Esophagus squamous epithelium (tissue), 5 donors: ENCODE results near the gene SMIM28. TPM values are rescaled to one million over a fixed set of nuclear protein-coding genes. Genes with fewer than 3 reads are reported as not detected.

ENCODE experiments used
- DNase-seq: peaks from one replicate; lab custom pipeline; 2025; lab: John Stamatoyannopoulos, UW
- H3K27ac ChIP-seq, 4 donors: fragments of 200-600 bp; sonication (generic); one replicate each; pipeline ENCODE4 v1.5.1; 2016 to 2019; ENCODE audit warnings: mild to moderate bottlenecking in 1 of 4
- H3K27me3 ChIP-seq, 4 donors: fragments of 200-600 bp; sonication (generic); 1 replicate in 3 of 4; 2 replicates in 1 of 4; pipeline versions ENCODE4 v1.5.1 to v1.6.0; 2017 to 2021; ENCODE audit warnings: antibody characterized with exemption in 1 of 4
- H3K36me3 ChIP-seq, 3 donors: fragments of 200-600 bp; sonication (generic); one replicate each; pipeline ENCODE4 v1.5.1; 2016 to 2019
- H3K4me1 ChIP-seq, 3 donors: fragments of 200-600 bp; sonication (generic); one replicate each; pipeline ENCODE4 v1.5.1; 2017 to 2019
- H3K4me3 ChIP-seq, 4 donors: fragments of 200-600 bp; sonication (generic); 1 replicate in 3 of 4; 2 replicates in 1 of 4; pipeline ENCODE4 v1.5.1; 2016 to 2019; ENCODE audit warnings: mild to moderate bottlenecking in 2 of 4, moderate library complexity in 1 of 4
- H3K9me3 ChIP-seq, 3 donors: fragments of 200-600 bp; sonication (generic); one replicate each; pipeline ENCODE4 v1.5.1; 2016 to 2019
- CTCF ChIP-seq, 6 experiments: fragments of 450-650 bp in 4 of 6; fragments of 200-600 bp in 2 of 6; sonication (generic) in 2 of 6; IDR thresholded peaks; one replicate each; pipeline ENCODE4 v1.5.1; 2016 to 2019; ENCODE audit warnings: antibody characterized with exemption in 6 of 6, mild to moderate bottlenecking in 4 of 6, moderate library complexity in 4 of 6
- POLR2A ChIP-seq, 4 donors: fragments of 450-650 bp; IDR thresholded peaks; one replicate each; pipeline ENCODE4 v1.6.1; 2017; ENCODE audit warnings: antibody characterized with exemption in 4 of 4, mild to moderate bottlenecking in 4 of 4, moderate library complexity in 3 of 4
- WGBS, 2 donors: methylation state at CpG; one replicate each; pipeline ENCODE4 v1.1.5; 2018; 5-methylcytosine and 5-hydroxymethylcytosine counted together
- intact Hi-C: fragments of 100-400 bp; cut with DNase I; formaldehyde crosslinking; loops from one replicate; pipeline ENCODE4 v1.15.0; 2022
- small RNA-seq, 4 donors: library from RNA; depleted of rRNA; stranded (forward); fragments of <200 nt; gene quantifications; one replicate each; pipeline ENCODE3, GENCODE V24; 2016
- total RNA-seq, 4 donors: library from RNA; depleted of rRNA; stranded (reverse); fragments of >200 nt; gene quantifications; one replicate each; pipeline ENCODE4 v1.1.0, GENCODE V29; 2016
- donor health status: DM: yes; HTN: yes; CAD: no.

SMIM28 gene
- total RNA-seq, 4 donors from 2014 or later, result not detected

GRCh38 chr6:138432063-138432356 is 54.3 kb downstream of the SMIM28 start:
- Histone ChIP-seq H3K27ac (no peak overlapping the region), H3K4me1 (peaks cover 0 to 3% (median 0%) of the 10 kb centered on the region in 3 donors), H3K4me3 (no peak overlapping the region), H3K36me3 (peaks cover 0 to 76% (median 5%) of the 10 kb centered on the region in 3 donors), H3K27me3 (no peaks in the 10 kb centered on the region), H3K9me3 (no peaks in the 10 kb centered on the region)
- TF ChIP-seq POLR2A (IDR thresholded peaks at IDR 0.05), result no peak
- no peak for TF ChIP-seq CTCF (IDR thresholded peaks at IDR 0.05)
- intact Hi-C loops, result loop anchor here (5.0 to 10.0 kb wide), 2 partner anchors 75 to 153 kb away; no protein-coding TSS in a partner anchor
- 98% methylated on average over 8 of the region's 11 CpGs; no CpG with 5 or more reads in 1 of the 2 donors for WGBS, 2 donors
- no peak for DNase-seq

Small RNAs within 50 kb of the gene (small RNA-seq; reads per million reads assigned to genes)
- gene AL031003.1, result 0 reads per million in 4 donors

Other genes starting within 250 kb of the SMIM28 start
- gene ARFGEF3, start 216.0 kb upstream of the SMIM28 start, total RNA-seq, result 1 to 10 TPM in 2 of 4 donors, under 1 TPM in 2; 0.92 to 1.0 (median 0.99) TPM
- not detected for gene PBOV1, start 159.4 kb upstream of the SMIM28 start, total RNA-seq
- gene HEBP2, start 26.3 kb downstream of the SMIM28 start, total RNA-seq, result 100 to 1,000 TPM in 2 of 4 donors, 10 to 100 TPM in 2; 62.1 to 193 (median 90.8) TPM
- gene NHSL1, start 121.6 kb downstream of the SMIM28 start, total RNA-seq, result 10 to 100 TPM; 13.1 to 58.2 (median 32.0) TPM